ENCODE measurements around the gene IFNE. TPM values are rescaled to one million over a fixed set of nuclear protein-coding genes. Genes with fewer than 3 reads are reported as not detected.
"Not testable (repeated sequence)": the region's sequence is repeated elsewhere in the genome, so short reads cannot be mapped to it uniquely, and the experiment has no call there.

IFNE gene
- polyA plus RNA-seq, 1 experiment: 0.67 TPM

GRCh38 chr9:21461377-21461776, 20.7 kb downstream of the IFNE start:
- CTCF ChIA-PET: interaction anchor here (0.7 to 2.2 kb wide), 6 partner anchors 27 to 329 kb away, joined by 3 to 17 read pairs (median 6); no protein-coding TSS in a partner anchor
- no peak overlapping the region for H3K27ac ChIP-seq (ENCODE audit: low read depth, low read length)
- POLR2A ChIA-PET: no interaction called here

GRCh38 chr9:21455320-21455719, 26.8 kb downstream of the IFNE start:
- Histone ChIP-seq H3K27ac (ENCODE audit: low read depth, low read length) (no peak overlapping the region), H3K9me3 (ENCODE audit: control insufficient read depth, insufficient read depth, low read length) (no peaks in the 10 kb centered on the region), H3K27me3 (ENCODE audit: control insufficient read depth, insufficient read depth, low read length) (no peaks in the 10 kb centered on the region), H3K4me3 (ENCODE audit: low read depth, low read length) (no peak overlapping the region)
- peak; percentile 69 for TF ChIP-seq CTCF (IDR thresholded peaks at IDR 0.05; ENCODE audit: low read depth, low read length)
- ChIA-PET POLR2A (no interaction called here), CTCF (interaction anchor here (0.7 to 4.5 kb wide), 20 partner anchors 8 to 336 kb away, joined by 3 to 53 read pairs (median 4); partner anchors contain the start of gene KLHL9)
- no peak for DNase-seq (ENCODE audit: low read depth, low spot score)

More at GRCh38 chr9:21461377-21461776, 20.7 kb downstream of the IFNE start:
- H3K27me3 ChIP-seq (ENCODE audit: control insufficient read depth, insufficient read depth, low read length): no peaks in the 10 kb centered on the region
- H3K9me3 ChIP-seq (ENCODE audit: control insufficient read depth, insufficient read depth, low read length): peaks cover 3% of the 10 kb centered on the region; the same call in 1 of the 2 replicates
- DNase-seq (ENCODE audit: low read depth, low spot score): no peak
- no peak for TF ChIP-seq CTCF (IDR thresholded peaks at IDR 0.05; ENCODE audit: low read depth, low read length)
- H3K4me3 ChIP-seq (ENCODE audit: low read depth, low read length): no peak overlapping the region

GRCh38 chr9:21454149-21454548, 28.0 kb downstream of the IFNE start:
- Histone ChIP-seq H3K27me3 (ENCODE audit: control insufficient read depth, insufficient read depth, low read length) (no peaks in the 10 kb centered on the region), H3K4me3 (ENCODE audit: low read depth, low read length) (no peak overlapping the region), H3K27ac (ENCODE audit: low read depth, low read length) (no peak overlapping the region), H3K9me3 (ENCODE audit: control insufficient read depth, insufficient read depth, low read length) (no peaks in the 10 kb centered on the region)
- no peak for DNase-seq (ENCODE audit: low read depth, low spot score)
- ChIA-PET CTCF (interaction anchor here (0.9 to 4.5 kb wide), 12 partner anchors 10 to 240 kb away, joined by 3 to 53 read pairs (median 8); no protein-coding TSS in a partner anchor), POLR2A (no interaction called here)
- no peak for TF ChIP-seq CTCF (IDR thresholded peaks at IDR 0.05; ENCODE audit: low read depth, low read length)

- H3K9me3 ChIP-seq (ENCODE audit: control insufficient read depth, insufficient read depth, low read length): no peaks in the 10 kb centered on the region
- ChIA-PET CTCF (interaction anchor here (0.5 to 4.5 kb wide), 5 partner anchors 13 to 239 kb away, joined by 3 to 53 read pairs (median 7); no protein-coding TSS in a partner anchor), POLR2A (no interaction called here)
- no peak for TF ChIP-seq CTCF (IDR thresholded peaks at IDR 0.05; ENCODE audit: low read depth, low read length)
- no peaks in the 10 kb centered on the region for H3K27me3 ChIP-seq (ENCODE audit: control insufficient read depth, insufficient read depth, low read length)
- no peak for DNase-seq (ENCODE audit: low read depth, low spot score)
- H3K27ac ChIP-seq (ENCODE audit: low read depth, low read length): no peak overlapping the region
- H3K4me3 ChIP-seq (ENCODE audit: low read depth, low read length): no peak overlapping the region
These were observed 29.4 kb downstream of the IFNE start for GRCh38 chr9:21452681-21453080.

GRCh38 chr9:21450733-21451394, 31.2 kb downstream of the IFNE start:
- DNase-seq (ENCODE audit: low read depth, low spot score): peak; percentile 6
- CTCF ChIA-PET: no interaction called here
- H3K4me3 ChIP-seq (ENCODE audit: low read depth, low read length): no peak overlapping the region
- H3K27me3 ChIP-seq (ENCODE audit: control insufficient read depth, insufficient read depth, low read length): no peaks in the 10 kb centered on the region
- no peaks in the 10 kb centered on the region for H3K9me3 ChIP-seq (ENCODE audit: control insufficient read depth, insufficient read depth, low read length)
- TF ChIP-seq CTCF (IDR thresholded peaks at IDR 0.05; ENCODE audit: low read depth, low read length): no peak
- POLR2A ChIA-PET: no interaction called here
- H3K27ac ChIP-seq (ENCODE audit: low read depth, low read length): no peak overlapping the region

- POLR2A ChIA-PET; H3K9me3 ChIP-seq (ENCODE audit: control insufficient read depth, insufficient read depth, low read length); H3K4me3 ChIP-seq (ENCODE audit: low read depth, low read length); CTCF ChIA-PET; H3K27me3 ChIP-seq (ENCODE audit: control insufficient read depth, insufficient read depth, low read length); DNase-seq (ENCODE audit: low read depth, low spot score); H3K27ac ChIP-seq (ENCODE audit: low read depth, low read length): not testable (repeated sequence)
These were observed 32.8 kb downstream of the IFNE start for GRCh38 chr9:21449312-21449711.

All from AG04450 (cell line).